HL-60 (cell line): ENCODE results near the gene NF1.

ENCODE experiments used
- DNase-seq, 2 experiments: peaks; one replicate each; pipeline ENCODE4 v3.0.0-alpha.2; 2010 to 2020; ENCODE audit warnings: low read depth in 1 of 2, low spot score in 1 of 2
- H3K27ac ChIP-seq: fragments of 250-450 bp; sonication (Bioruptor Pico); replicated peaks from 2 replicates; pipeline ENCODE4 v1.5.1; 2020; ENCODE audit warnings: mild to moderate bottlenecking, moderate library complexity
- H3K27me3 ChIP-seq: fragments of 250-450 bp; sonication (Bioruptor Pico); 2 replicates; pipeline ENCODE4 v1.5.1; 2021; ENCODE audit warnings: mild to moderate bottlenecking, moderate library complexity; ENCODE audit not compliant: insufficient read depth, poor library complexity, severe bottlenecking
- H3K4me3 ChIP-seq: replicated peaks from 2 replicates; pipeline ENCODE4 v1.5.1; 2011; ENCODE audit warnings: mild to moderate bottlenecking, control low read depth, low read length; ENCODE audit not compliant: insufficient read depth
- CTCF ChIP-seq: IDR thresholded peaks from one replicate; pipeline ENCODE4 v1.5.1; 2011; ENCODE audit warnings: low read length, control low read depth, inconsistent platforms; ENCODE audit not compliant: insufficient read depth
- GABPA ChIP-seq: IDR thresholded peaks from 2 replicates; pipeline ENCODE4 v1.6.1; 2012; ENCODE audit warnings: low read depth
- POLR2AphosphoS5 ChIP-seq: IDR thresholded peaks from 2 replicates; pipeline ENCODE4 v1.6.1; 2012; ENCODE audit warnings: low read depth
- SPI1 ChIP-seq: IDR thresholded peaks from 2 replicates; pipeline ENCODE4 v1.6.1; 2012; ENCODE audit warnings: low read depth, mild to moderate bottlenecking, borderline replicate concordance
- TF ChIP-seq, protein P1 (sequence below): IDR thresholded peaks from 2 replicates; pipeline ENCODE4 v1.6.1; 2012; ENCODE audit warnings: low read depth; ENCODE audit not compliant: insufficient replicate concordance

NF1 gene

DNA sequence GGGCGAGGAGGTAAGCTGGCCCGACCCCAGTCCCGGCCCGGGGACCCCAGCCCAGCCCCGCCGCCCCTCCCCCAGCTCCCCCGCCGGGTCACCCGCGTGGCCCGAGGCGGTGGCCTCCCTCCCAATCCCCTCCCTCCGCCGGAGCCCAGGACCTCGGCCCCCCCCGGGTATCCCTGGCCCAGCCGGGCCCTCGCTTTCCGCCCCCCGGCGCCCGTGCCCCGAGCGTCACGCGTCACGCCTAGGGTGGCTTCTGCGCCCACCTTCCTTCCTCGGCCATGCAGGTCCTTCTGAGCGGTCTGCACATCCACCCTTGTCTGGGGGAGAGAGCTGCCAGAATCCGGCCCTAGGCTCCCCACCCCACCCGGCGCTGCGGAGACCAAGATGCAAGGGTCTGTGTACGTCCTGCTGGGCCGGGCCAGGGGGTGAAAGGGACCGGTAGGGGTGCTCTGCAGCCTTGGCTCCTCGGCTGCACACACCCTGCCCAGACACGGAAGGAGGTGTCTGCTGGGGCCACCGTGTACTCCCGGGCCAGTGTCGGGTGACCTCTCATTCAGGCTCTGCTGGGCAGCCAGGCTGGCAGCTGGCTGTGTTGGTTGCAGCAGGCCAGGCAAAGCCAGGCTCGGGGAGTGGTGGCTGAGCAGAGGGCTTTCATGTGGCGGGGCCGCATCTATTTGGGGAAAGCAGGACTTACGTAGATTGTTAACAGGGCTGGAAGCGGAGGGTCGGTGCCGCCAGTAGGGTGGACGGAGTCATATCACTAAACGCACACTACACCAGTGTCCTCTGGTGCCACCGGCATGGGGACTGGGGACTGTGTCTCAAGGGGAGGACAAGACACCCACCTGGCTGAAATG lies 297.5 kb downstream of the NF1 start:
- H3K27me3 ChIP-seq: peaks cover 33% of the 10 kb centered on the region
- no peak for DNase-seq
- no peak overlapping the region for H3K4me3 ChIP-seq
- no peak overlapping the region for H3K27ac ChIP-seq
- TF ChIP-seq, protein P1, sequence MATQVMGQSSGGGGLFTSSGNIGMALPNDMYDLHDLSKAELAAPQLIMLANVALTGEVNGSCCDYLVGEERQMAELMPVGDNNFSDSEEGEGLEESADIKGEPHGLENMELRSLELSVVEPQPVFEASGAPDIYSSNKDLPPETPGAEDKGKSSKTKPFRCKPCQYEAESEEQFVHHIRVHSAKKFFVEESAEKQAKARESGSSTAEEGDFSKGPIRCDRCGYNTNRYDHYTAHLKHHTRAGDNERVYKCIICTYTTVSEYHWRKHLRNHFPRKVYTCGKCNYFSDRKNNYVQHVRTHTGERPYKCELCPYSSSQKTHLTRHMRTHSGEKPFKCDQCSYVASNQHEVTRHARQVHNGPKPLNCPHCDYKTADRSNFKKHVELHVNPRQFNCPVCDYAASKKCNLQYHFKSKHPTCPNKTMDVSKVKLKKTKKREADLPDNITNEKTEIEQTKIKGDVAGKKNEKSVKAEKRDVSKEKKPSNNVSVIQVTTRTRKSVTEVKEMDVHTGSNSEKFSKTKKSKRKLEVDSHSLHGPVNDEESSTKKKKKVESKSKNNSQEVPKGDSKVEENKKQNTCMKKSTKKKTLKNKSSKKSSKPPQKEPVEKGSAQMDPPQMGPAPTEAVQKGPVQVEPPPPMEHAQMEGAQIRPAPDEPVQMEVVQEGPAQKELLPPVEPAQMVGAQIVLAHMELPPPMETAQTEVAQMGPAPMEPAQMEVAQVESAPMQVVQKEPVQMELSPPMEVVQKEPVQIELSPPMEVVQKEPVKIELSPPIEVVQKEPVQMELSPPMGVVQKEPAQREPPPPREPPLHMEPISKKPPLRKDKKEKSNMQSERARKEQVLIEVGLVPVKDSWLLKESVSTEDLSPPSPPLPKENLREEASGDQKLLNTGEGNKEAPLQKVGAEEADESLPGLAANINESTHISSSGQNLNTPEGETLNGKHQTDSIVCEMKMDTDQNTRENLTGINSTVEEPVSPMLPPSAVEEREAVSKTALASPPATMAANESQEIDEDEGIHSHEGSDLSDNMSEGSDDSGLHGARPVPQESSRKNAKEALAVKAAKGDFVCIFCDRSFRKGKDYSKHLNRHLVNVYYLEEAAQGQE: no peak
- TF ChIP-seq CTCF: no peak
- no peak for TF ChIP-seq SPI1
- TF ChIP-seq GABPA: no peak
- no peak for TF ChIP-seq POLR2AphosphoS5

DNA sequence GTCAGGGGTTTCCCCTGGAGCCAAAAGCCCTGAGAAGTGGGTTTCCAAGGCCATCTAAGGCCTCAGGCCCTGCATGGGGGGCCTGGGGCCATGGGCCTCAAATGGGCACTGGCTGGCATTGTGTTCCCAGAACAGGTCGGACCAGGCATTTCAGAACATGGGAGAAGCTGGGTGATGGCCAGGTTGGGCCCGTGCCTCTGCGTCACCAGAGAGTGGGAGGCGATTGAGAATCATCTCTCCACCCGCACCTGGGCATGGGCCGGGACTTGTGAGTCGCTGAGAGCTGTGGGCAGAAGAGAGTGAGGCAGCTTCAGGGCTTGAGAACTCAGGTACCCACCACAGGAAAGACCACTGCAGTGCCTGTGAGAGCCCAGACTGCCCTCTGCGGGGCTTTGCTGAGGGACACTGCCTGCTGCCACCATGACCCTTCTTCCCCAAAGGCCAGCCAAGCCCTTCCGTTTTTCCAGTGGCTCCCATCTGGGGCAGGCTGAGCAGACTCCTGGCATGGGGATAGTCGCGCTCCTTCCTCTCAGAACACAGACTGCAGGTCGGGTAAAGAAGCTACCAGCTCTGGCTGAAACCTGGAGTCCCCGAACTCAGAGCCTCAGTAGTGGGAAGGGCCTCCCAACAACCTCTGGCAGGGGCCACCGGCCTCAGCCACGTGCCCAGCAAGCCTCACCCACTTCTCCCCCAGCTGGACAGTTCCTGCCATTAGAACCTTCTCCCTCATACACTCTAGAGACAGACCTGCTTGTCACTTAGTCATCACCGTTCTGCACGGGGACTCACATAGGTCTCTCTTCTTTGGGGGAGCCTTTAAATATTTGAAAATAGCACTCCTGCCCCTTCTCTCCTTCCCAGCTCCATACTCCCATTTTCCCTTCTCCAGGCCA lies 298.3 kb downstream of the NF1 start:
- TF ChIP-seq SPI1: no peak
- TF ChIP-seq, protein P1: peak; percentile 78
- H3K4me3 ChIP-seq: no peak overlapping the region
- no peak for DNase-seq
- H3K27me3 ChIP-seq: peaks cover 33% of the 10 kb centered on the region
- no peak overlapping the region for H3K27ac ChIP-seq

DNA sequence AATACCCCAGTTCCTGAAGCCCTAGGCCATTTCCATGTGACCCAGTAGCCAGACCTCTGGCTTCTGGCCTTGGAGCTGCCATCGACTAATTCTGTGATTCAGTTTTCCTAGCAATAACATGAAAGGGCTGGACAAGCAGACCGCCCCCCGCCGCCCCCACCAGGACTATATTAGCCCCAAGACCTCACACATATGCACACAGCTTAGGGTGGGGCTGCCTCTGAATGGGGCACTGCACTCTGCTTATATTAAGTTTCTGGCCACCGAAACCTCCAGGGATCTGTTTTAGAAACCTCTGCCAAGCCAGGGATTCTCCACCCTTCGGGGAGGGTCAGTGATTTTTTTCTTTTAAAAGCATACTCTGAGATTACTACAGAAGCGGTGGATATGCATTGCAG lies 299.0 kb downstream of the NF1 start:
- DNase-seq: no peak
- Histone ChIP-seq H3K4me3 (no peak overlapping the region), H3K27ac (no peak overlapping the region), H3K27me3 (peaks cover 33% of the 10 kb centered on the region)
- TF ChIP-seq SPI1: no peak
- no peak for TF ChIP-seq POLR2AphosphoS5
- TF ChIP-seq CTCF: no peak
- TF ChIP-seq GABPA: no peak
- TF ChIP-seq, protein P1: no peak
